MG63 (cell line): ENCODE results near the gene SEMA3B. TPM values are rescaled to one million over a fixed set of nuclear protein-coding genes. Genes with fewer than 3 reads are reported as not detected.
"Not testable (repeated sequence)": the region's sequence is repeated elsewhere in the genome, so short reads cannot be mapped to it uniquely, and the experiment has no call there.

Experiments used
- DNase-seq: peaks from one replicate; pipeline ENCODE4 v3.0.0-alpha.2; 2020
- H3K27me3 ChIP-seq: fragments of 250-450 bp; sonication (Bioruptor Pico); 2 replicates; pipeline ENCODE4 v1.5.1; 2020; ENCODE audit warnings: mild to moderate bottlenecking, moderate library complexity
- H3K36me3 ChIP-seq: fragments of 250-450 bp; sonication (Bioruptor Pico); 2 replicates; pipeline ENCODE4 v1.5.1; 2020; ENCODE audit warnings: mild to moderate bottlenecking, moderate library complexity
- H3K4me3 ChIP-seq: fragments of 250-450 bp; sonication (Bioruptor Pico); 2 replicates; pipeline ENCODE4 v1.5.1; 2020; ENCODE audit warnings: mild to moderate bottlenecking, moderate library complexity
- H3K9me3 ChIP-seq: fragments of 250-450 bp; sonication (Bioruptor Pico); 2 replicates; pipeline ENCODE4 v1.5.1; 2020; ENCODE audit warnings: mild to moderate bottlenecking, moderate library complexity
- total RNA-seq: library from RNA; depleted of rRNA; stranded (reverse); fragments of >200 nt; shearing (Covaris generic); gene quantifications from 2 replicates; pipeline ENCODE4 v1.2.3, GENCODE V29; 2014; ENCODE audit warnings: low replicate concordance

The SEMA3B gene
- total RNA-seq, 1 experiment from 2014 or later, result 13.4 TPM

DNA sequence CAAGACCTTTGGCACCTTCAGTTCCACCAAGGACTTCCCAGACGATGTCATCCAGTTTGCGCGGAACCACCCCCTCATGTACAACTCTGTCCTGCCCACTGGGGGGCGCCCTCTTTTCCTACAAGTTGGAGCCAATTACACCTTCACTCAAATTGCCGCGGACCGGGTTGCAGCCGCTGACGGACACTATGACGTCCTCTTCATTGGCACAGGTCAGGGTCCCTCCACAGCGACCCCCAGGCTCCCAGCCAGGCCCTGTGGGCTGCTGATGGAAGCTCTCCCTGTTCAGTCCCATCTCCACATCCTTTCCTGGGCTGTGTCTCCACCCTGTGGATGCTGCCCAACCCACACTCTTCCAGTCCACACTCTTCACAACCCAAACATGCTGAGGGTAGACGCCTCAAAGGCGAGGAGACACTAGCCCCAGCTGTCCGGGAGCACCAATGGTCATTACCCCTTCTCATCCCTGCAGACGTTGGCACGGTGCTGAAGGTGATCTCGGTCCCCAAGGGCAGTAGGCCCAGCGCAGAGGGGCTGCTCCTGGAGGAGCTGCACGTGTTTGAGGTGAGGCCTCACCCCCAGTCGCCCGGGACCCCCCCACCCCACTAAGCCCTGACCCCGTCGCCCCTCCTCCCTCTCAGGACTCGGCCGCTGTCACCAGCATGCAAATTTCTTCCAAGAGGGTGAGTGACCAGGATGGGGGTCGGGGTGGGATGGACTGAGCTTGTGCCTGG is 5.6 kb downstream of the SEMA3B start:
- Histone ChIP-seq H3K4me3 (no peak overlapping the region), H3K27me3 (no peaks in the 10 kb centered on the region), H3K9me3 (no peaks in the 10 kb centered on the region), H3K36me3 (no peaks in the 10 kb centered on the region)
- DNase-seq, result no peak

DNA sequence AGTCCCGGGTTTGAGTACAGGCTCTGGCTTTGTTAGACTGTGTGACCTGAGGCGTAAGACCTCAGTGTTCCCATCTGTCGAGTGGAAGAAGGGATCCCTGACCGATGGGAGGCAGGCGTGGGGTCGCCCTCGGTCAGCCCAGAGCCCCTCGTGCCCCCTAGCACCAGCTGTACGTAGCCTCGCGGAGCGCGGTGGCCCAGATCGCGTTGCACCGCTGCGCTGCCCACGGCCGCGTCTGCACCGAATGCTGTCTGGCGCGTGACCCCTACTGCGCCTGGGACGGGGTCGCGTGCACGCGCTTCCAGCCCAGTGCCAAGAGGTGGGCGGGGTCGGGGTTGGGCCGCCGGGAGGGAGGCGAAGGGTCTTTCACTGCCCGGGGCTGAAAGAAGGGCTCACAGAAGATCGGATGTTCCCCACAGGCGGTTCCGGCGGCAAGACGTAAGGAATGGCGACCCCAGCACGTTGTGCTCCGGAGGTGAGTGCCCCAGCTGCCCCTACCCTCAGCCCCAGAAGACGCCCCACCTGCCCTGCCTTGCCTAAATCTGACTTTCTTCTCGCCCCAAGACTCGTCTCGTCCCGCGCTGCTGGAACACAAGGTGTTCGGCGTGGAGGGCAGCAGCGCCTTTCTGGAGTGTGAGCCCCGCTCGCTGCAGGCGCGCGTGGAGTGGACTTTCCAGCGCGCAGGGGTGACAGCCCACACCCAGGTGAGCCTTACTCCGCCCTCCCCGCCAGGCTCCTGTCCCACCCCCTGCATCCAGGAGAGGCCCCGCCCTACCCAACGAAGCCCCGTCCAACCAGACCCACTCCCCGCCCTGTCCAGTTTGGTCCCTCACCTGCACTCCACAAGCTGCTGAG is 6.4 kb downstream of the SEMA3B start:
- Histone ChIP-seq H3K4me3 (no peak overlapping the region), H3K36me3 (no peaks in the 10 kb centered on the region), H3K9me3 (no peaks in the 10 kb centered on the region), H3K27me3 (no peaks in the 10 kb centered on the region)
- DNase-seq, result no peak

DNA sequence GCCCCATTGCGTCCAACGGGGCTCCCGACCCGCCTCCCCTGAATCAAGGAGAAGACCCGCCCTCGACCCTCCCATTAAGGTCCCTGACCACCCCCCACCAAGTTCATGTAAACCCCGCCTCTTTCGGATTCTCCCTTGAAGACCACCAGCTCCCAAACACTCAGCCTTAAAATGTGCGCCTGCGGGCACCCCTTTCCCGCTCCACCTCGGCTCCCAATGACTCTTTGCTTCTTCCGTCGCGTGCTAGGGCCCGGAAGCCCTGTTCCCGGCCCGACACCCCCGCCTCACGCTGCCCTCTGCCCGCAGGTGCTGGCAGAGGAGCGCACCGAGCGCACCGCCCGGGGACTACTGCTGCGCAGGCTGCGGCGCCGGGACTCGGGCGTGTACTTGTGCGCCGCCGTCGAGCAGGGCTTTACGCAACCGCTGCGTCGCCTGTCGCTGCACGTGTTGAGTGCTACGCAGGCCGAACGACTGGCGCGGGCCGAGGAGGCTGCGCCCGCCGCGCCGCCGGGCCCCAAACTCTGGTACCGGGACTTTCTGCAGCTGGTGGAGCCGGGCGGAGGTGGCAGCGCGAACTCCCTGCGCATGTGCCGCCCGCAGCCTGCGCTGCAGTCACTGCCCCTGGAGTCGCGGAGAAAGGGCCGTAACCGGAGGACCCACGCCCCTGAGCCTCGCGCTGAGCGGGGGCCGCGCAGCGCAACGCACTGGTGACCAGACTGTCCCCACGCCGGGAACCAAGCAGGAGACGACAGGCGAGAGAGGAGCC is 7.2 kb downstream of the SEMA3B start:
- Histone ChIP-seq H3K36me3 (no peaks in the 10 kb centered on the region), H3K27me3 (no peaks in the 10 kb centered on the region), H3K4me3 (no peak overlapping the region), H3K9me3 (no peaks in the 10 kb centered on the region)
- no peak for DNase-seq

DNA sequence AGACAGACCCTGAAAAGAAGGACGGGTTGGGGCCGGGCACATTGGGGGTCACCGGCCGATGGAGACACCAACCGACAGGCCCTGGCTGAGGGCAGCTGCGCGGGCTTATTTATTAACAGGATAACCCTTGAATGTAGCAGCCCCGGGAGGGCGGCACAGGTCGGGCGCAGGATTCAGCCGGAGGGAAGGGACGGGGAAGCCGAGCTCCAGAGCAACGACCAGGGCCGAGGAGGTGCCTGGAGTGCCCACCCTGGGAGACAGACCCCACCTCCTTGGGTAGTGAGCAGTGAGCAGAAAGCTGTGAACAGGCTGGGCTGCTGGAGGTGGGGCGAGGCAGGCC is 7.8 kb downstream of the SEMA3B start:
- Histone ChIP-seq H3K36me3 (no peaks in the 10 kb centered on the region), H3K27me3 (no peaks in the 10 kb centered on the region), H3K4me3 (no peak overlapping the region), H3K9me3 (no peaks in the 10 kb centered on the region)
- no peak for DNase-seq

DNA sequence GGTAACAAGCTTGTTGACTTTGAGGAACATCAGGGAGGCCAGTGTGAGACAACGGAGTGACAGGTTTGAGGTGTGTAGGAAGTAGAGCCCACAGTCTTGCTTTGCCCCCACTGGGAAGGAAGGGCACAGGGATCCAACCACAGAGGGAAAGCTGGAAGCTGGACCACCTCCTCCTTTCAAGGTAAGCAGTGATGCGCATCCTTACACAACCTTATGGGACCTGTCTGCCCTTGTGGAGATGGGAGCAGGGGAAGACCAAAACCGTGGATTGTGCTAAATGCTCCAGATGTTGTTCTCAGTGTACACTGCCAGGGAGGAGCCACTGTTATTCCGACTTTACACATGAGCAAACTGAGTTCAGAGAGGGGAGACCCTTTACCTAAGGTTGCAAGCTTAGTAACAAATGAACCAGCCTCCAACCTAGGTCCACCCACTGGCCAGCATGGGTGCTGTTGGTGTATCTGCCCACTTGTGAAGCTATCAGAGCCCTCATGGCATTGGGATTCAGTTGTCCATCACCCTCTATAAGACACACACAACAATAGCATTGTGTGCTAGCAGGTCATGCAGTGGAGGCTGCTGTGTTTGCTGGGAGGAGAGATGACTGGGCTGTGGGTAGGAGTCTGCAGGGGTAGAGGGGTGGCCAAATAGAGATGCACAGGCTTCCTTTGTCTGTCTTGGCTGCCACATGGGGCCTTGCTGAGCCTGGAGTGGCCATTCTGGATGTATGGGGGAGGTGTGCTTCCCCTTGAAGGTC is 9.4 kb downstream of the SEMA3B start:
- Histone ChIP-seq H3K4me3 (no peak overlapping the region), H3K9me3 (no peaks in the 10 kb centered on the region), H3K36me3 (no peaks in the 10 kb centered on the region), H3K27me3 (no peaks in the 10 kb centered on the region)
- no peak for DNase-seq

DNA sequence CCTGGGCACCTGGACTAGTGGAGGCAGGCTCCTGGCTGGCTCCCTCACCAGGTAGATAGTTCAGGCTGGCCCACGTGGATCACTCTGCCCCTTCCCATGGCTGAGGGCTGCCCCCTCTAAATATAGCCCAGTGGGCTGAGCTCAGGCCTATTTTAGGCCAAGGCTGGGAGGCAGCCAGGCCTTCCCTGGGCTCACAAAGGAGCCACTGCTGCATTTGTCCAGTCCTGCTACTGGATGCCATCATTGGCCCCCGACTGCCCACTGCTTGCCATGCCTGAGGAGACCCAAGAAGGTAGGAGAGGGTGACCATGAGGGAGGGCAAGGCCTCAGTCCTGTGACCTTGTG is 9.9 kb downstream of the SEMA3B start, which contains the start of gene LSMEM2:
TSS of gene LSMEM2 (plus strand) at position 208 of the 345 bp plus-strand sequence. CDS start at position 235, 27 bp downstream.
- Histone ChIP-seq H3K36me3 (no peaks in the 10 kb centered on the region), H3K27me3 (no peaks in the 10 kb centered on the region), H3K9me3 (no peaks in the 10 kb centered on the region), H3K4me3 (no peak within 1 kb of the TSS)
- no peak for DNase-seq

DNA sequence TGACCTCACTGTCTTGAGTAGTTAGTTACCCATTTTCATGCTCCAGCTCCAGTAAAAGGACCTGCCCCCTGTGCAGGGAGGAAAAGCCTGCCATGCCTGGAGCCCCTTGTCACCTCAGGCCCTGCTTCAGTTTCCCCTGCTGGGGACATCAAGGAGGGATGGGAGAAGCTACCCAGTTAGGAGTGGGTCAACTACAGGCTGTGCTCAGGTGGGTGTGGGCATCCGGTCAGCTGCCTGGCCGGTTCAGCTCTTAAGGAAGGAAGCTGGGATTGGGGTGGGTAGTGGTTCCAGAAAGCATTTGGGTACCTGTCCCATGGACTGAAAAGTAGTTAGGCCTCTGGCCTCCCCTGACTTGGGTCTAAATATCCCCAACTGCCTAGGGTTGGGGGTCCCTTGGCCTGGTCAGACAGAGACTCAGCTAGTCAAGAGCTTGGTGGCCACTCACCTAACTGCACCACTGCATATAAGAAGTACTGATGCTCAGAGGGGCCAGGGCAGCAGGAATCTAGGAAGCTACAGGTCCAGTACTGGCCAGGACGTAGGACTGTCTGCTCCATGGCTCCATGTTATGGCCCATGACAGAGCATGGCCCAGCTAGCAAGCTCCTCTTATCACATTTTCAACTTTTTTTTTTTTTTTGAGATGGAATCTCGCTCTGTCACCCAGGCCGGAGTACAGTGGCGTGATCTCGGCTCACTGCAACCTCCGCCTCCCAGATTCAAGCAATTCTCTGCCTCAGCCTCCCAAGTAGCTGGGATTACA is 10.5 kb downstream of the SEMA3B start:
- Histone ChIP-seq H3K4me3 (no peak overlapping the region), H3K36me3 (no peaks in the 10 kb centered on the region), H3K27me3 (no peaks in the 10 kb centered on the region), H3K9me3 (no peaks in the 10 kb centered on the region)
- no peak for DNase-seq

DNA sequence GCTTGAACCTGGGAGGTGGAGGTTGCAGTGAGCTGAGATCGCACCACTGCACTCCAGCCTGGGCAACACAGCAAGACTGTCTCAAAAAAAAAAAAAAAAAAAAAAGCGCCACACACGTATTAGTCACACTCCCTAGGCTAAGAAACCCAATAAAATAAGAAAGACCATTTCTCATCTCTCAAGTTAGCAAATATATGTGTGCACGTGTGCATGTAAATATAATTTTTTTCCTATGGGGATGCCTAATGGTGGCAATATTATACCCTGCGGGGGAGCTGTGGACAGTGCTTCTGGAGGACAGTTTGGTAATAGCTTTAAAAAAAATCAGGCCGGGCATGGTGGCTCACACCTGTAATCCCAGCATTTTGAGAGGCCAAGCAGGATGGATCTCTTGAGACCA is 15.2 kb downstream of the SEMA3B start:
- DNase-seq, H3K4me3 ChIP-seq, H3K36me3 ChIP-seq, H3K9me3 ChIP-seq, H3K27me3 ChIP-seq: not testable (repeated sequence)

DNA sequence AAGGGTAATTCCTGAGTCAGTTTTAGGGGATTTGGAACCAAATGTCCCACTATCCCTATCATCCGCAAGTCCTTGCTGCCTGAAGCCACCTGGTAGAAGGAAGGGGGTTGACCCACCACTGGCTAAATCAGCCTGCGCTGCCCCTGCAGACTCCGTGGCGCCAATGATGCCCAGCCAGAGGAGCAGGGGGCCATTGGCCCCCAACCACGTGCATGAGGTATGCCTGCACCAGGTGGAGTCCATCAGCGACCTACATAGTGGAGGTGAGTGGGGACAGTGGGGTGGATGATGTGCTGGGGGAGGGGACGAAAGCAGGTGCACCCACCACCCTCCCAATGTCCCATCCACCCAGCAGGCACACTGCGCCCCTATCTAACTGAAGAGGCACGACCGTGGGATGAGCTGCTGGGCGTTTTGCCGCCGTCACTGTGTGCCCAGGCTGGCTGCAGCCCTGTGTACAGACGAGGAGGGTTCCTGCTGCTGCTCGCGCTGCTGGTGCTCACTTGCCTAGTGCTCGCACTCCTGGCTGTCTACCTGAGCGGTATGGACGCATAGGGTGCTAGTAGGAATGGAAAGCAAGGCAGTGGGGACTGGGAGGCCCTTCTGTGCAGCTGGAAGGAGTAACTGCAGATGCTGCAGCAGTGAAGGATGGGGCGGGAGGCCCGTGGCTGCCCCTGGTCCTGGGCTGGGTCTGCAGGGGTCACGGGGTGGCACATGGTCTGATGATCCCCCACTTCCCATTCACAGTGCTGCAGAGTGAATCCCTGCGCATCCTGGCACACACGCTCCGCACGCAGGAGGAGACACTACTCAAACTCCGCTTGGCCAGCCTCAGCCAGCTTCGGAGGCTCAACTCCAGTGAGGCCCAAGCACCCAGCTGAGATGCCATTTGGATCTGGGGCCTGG is 17.6 kb downstream of the SEMA3B start:
- H3K27me3 ChIP-seq, result no peaks in the 10 kb centered on the region
- peaks cover 14% of the 10 kb centered on the region for H3K36me3 ChIP-seq
- no peaks in the 10 kb centered on the region for H3K9me3 ChIP-seq
- H3K4me3 ChIP-seq, result no peak overlapping the region
- DNase-seq, result no peak

DNA sequence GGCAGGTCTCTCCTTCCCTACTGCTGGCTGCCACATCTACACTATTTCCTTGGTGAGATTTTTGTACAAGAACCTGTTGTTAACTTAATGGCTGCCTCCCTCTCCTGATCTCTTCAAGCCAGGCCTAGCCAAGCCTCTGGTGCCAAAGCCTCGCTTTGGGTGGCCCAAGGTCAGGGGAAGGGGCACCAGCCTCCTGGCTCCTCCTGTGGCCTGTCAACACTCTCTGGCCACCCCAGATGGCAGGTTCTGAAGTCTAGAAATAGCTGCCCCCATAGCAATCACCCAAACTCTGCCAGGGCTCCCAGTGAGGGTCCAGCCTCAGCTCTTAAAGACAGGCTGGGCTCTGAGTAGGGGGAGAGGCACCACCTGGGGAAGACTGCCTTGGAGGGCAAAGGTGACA is 18.3 kb downstream of the SEMA3B start:
- peaks cover 14% of the 10 kb centered on the region for H3K36me3 ChIP-seq
- DNase-seq, result no peak
- H3K4me3 ChIP-seq, result no peak overlapping the region
- no peaks in the 10 kb centered on the region for H3K27me3 ChIP-seq
- no peaks in the 10 kb centered on the region for H3K9me3 ChIP-seq

DNA sequence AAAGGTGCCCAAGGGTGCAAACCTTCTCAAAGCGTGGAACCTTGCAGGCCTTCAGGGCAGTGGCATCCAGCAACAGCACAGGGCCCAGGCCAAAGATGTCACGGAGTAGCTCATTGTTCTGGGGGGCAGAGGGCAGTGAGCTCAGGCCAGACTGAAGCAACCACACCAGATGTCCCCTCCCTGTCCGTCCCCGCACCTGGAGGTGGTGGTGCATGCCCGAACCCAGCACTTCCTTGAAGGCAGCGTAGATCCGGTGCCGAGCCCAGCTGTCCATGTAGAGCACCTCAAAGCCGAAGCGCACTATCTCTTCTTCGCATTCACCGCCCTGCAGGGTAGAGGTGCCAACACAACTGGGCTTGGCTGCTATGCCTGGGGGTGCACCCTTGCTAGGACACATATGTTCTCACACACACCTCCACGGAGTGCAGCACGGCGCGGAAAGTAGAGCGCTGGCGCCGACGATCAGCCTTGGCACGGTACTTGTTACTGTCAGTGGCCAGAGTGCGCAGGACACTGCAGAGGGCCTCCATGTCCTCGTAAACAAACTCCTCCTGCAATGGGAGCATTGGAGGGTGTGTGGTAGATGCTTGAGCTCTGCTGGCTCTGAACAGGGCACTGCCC is 19.6 kb downstream of the SEMA3B start:
- H3K27me3 ChIP-seq, result no peaks in the 10 kb centered on the region
- DNase-seq, result no peak
- no peaks in the 10 kb centered on the region for H3K9me3 ChIP-seq
- peaks cover 14% of the 10 kb centered on the region for H3K36me3 ChIP-seq
- H3K4me3 ChIP-seq, result no peak overlapping the region

DNA sequence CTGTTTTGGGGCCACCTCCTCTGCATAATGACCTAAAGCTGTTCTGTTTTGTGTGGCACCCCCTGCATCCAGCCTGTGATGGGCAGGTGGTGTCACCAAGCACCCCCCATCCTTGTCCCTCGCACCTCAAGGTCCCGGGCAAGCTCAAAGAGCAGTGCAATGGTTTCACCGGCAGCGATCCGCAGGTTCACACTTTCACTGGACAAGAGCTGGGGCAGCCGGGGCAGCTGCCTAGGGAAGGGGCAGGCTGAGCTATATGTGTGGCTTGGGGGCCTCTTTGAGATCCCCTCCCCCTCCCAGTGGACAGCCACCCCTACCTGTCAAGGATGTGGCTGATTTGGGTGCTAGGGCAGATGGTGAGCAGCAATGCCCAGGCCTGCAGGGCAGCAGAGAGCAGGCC is 20.2 kb downstream of the SEMA3B start:
- peaks cover 14% of the 10 kb centered on the region for H3K36me3 ChIP-seq
- no peak for DNase-seq
- H3K9me3 ChIP-seq, result no peaks in the 10 kb centered on the region
- no peak overlapping the region for H3K4me3 ChIP-seq
- H3K27me3 ChIP-seq, result no peaks in the 10 kb centered on the region

DNA sequence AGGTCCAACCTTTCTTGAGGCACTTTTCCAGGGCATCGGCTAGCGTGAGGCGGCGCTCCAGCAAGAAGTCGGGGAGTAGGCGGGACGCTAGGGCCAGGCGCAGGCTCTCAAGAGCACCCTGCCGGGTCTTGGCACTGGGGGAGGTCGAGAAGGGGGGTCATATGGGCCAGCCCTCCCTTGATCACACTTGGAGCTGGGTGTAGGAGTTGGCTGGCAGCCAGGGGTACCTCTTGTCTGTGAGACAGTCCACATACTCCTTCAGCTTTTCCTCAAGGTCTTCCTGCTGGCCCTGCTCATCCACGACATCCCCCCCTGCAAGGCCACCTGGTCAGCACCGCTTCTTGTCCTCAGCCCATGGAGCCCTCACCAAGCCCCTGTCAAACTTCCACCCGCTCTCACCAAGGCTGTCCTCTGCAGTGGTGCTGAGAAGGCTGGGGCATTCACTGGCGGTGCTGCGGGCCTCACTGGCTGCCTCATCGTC is 21.3 kb downstream of the SEMA3B start:
- no peaks in the 10 kb centered on the region for H3K9me3 ChIP-seq
- no peak for DNase-seq
- no peak overlapping the region for H3K4me3 ChIP-seq
- no peaks in the 10 kb centered on the region for H3K27me3 ChIP-seq
- H3K36me3 ChIP-seq, result peaks cover 14% of the 10 kb centered on the region

DNA sequence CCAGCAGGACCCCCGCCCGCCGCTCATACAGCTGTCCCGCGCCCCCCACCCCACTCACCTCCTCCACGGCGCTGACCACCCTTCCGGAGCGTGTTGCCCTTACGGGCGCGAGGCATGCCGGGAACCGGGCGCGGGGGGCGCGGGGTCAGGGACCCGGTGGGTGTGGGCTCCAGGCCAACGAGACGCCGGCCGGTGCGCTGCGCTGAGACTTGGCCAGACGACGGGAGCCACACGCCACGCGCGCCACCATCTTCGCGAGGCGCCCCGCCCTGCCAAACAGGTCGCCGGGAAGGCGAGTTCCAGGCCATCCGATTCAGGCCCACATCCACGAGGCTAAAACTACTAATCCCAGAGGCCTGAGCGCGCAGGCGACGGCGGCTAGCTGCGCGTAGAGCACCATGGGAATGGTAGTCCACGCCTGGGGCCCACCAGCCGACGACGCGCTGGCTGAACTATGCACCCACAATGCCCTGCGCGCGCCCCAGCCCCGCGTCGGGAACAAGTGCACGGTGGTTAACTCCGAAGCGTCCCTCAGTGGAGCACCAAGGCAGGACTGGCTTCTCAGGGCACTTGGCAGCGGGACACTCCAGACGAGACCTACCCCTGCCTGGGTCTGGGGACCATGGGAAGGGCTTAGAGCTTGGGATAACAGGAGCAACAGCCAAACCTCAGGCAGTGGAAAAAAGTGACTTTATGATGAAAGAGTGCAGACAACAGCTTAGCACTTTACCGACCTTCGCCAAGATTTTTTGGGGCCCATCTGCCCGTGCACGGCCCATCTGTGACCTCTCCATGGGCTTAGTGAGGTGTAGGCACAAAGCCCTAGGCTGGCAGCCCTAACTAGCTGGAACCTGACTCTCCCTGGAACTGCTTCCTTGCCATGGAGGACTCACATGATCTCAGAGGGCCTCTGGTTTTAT is 23.5 kb downstream of the SEMA3B start, which contains the start of gene IFRD2:
TSS of gene IFRD2 (minus strand) at position 271 of the 920 bp plus-strand sequence. CDS start at position 116, 155 bp downstream.
- H3K36me3 ChIP-seq, result peaks cover 14% of the 10 kb centered on the region
- H3K9me3 ChIP-seq, result no peaks in the 10 kb centered on the region
- H3K4me3 ChIP-seq, result peak within 1 kb of the TSS; percentile 87
- DNase-seq, result peak; percentile 96
- H3K27me3 ChIP-seq, result no peaks in the 10 kb centered on the region
